ENCODE measurements around the gene TMEM176B.
"Not testable (repeated sequence)": the region's sequence is repeated elsewhere in the genome, so short reads cannot be mapped to it uniquely, and the experiment has no call there.

Gene TMEM176B

GRCh38 chr7:150820578-150821198 is 20.5 kb upstream of the TMEM176B start:
- FAIRE-seq: no peak

GRCh38 chr7:150820148-150820547 is 20.0 kb upstream of the TMEM176B start:
- FAIRE-seq: no peak

GRCh38 chr7:150818971-150819370 is 18.8 kb upstream of the TMEM176B start:
- FAIRE-seq: no peak

GRCh38 chr7:150814328-150815001 is 14.3 kb upstream of the TMEM176B start:
- no peak for FAIRE-seq

GRCh38 chr7:150807616-150808438 is 7.7 kb upstream of the TMEM176B start:
- FAIRE-seq: not testable (repeated sequence)

- FAIRE-seq: no peak
These were observed 6.7 kb upstream of the TMEM176B start for GRCh38 chr7:150806863-150807262.

- FAIRE-seq: no peak
These were observed 6.3 kb upstream of the TMEM176B start for GRCh38 chr7:150806454-150806853.

GRCh38 chr7:150805864-150806263 is 5.7 kb upstream of the TMEM176B start:
- FAIRE-seq: no peak

- FAIRE-seq: no peak
These were observed 4.6 kb upstream of the TMEM176B start for GRCh38 chr7:150804802-150805201.

GRCh38 chr7:150803161-150803860 is 3.1 kb upstream of the TMEM176B start:
- FAIRE-seq: no peak

- FAIRE-seq: no peak
These were observed 2.0 kb upstream of the TMEM176B start for GRCh38 chr7:150801946-150802771.

GRCh38 chr7:150801242-150801945 is 1.2 kb upstream of the TMEM176B start:
- FAIRE-seq: no peak

- FAIRE-seq: no peak
These were observed 547 bp upstream of the TMEM176B start, which contains the start of gene TMEM176A for GRCh38 chr7:150800581-150801241. TMEM176A (plus strand) TSS chr7:150800769; CDS start chr7:150801551, 782 bp downstream.

GRCh38 chr7:150799156-150799555 is 1.0 kb downstream of the TMEM176B start:
- no peak for FAIRE-seq

- FAIRE-seq: no peak
These were observed 2.5 kb downstream of the TMEM176B start for GRCh38 chr7:150797661-150798060.

- no peak for FAIRE-seq
These were observed 6.5 kb downstream of the TMEM176B start for GRCh38 chr7:150793569-150794238.

- no peak for FAIRE-seq
These were observed 8.3 kb downstream of the TMEM176B start for GRCh38 chr7:150791746-150792452.

- FAIRE-seq: no peak
These were observed 8.9 kb downstream of the TMEM176B start for GRCh38 chr7:150791304-150791703.

- FAIRE-seq: no peak
These were observed 9.6 kb downstream of the TMEM176B start for GRCh38 chr7:150790416-150791075.
